Stimulated activated CD4-positive, alpha-beta T cell treated with anti-CD3 and anti-CD28 coated beads, Interleukin-4, amount 100 ng/mL, for 1 hour (primary cell): ENCODE results near the gene SP4.

ENCODE experiments used
- DNase-seq: peaks from one replicate; pipeline ENCODE4 v3.0.0-alpha.2; 2020

The SP4 gene

GRCh38 chr7:21448974-21449373 lies 21.1 kb downstream of the SP4 start:
- DNase-seq = no peak

GRCh38 chr7:21450076-21450475 lies 22.2 kb downstream of the SP4 start:
- DNase-seq = no peak

- DNase-seq = no peak
Observed at GRCh38 chr7:21450941-21451340, 23.1 kb downstream of the SP4 start.

- DNase-seq = no peak
Observed at GRCh38 chr7:21454182-21454581, 26.3 kb downstream of the SP4 start.

- no peak for DNase-seq
Observed at GRCh38 chr7:21454906-21455305, 27.0 kb downstream of the SP4 start.

GRCh38 chr7:21461282-21461681 lies 33.4 kb downstream of the SP4 start:
- no peak for DNase-seq

GRCh38 chr7:21462081-21462480 lies 34.2 kb downstream of the SP4 start:
- no peak for DNase-seq

- DNase-seq = no peak
Observed at GRCh38 chr7:21463524-21463923, 35.6 kb downstream of the SP4 start.

GRCh38 chr7:21468969-21469368 lies 41.1 kb downstream of the SP4 start:
- DNase-seq = no peak

- no peak for DNase-seq
Observed at GRCh38 chr7:21469894-21470293, 42.0 kb downstream of the SP4 start.

GRCh38 chr7:21472029-21472428 lies 44.1 kb downstream of the SP4 start:
- no peak for DNase-seq

GRCh38 chr7:21476429-21476828 lies 48.5 kb downstream of the SP4 start:
- no peak for DNase-seq

GRCh38 chr7:21480693-21481403 lies 53.0 kb downstream of the SP4 start:
- no peak for DNase-seq

- no peak for DNase-seq
Observed at GRCh38 chr7:21486511-21486910, 58.6 kb downstream of the SP4 start.

- DNase-seq = no peak
Observed at GRCh38 chr7:21495731-21496130, 67.8 kb downstream of the SP4 start.

- no peak for DNase-seq
Observed at GRCh38 chr7:21497072-21497471, 69.2 kb downstream of the SP4 start.

GRCh38 chr7:21500117-21500832 lies 72.4 kb downstream of the SP4 start:
- DNase-seq = no peak

GRCh38 chr7:21504021-21504420 lies 76.1 kb downstream of the SP4 start:
- DNase-seq = no peak

GRCh38 chr7:21507627-21508343 lies 79.9 kb downstream of the SP4 start:
- peak; percentile 5 for DNase-seq

- no peak for DNase-seq
Observed at GRCh38 chr7:21508538-21508937, 80.7 kb downstream of the SP4 start.

GRCh38 chr7:21514062-21514461 lies 86.2 kb downstream of the SP4 start:
- DNase-seq = no peak

GRCh38 chr7:21524680-21525079 lies 96.8 kb downstream of the SP4 start:
- DNase-seq = no peak

GRCh38 chr7:21526007-21526406 lies 98.1 kb downstream of the SP4 start:
- no peak for DNase-seq

- DNase-seq = no peak
Observed at GRCh38 chr7:21526448-21526847, 98.6 kb downstream of the SP4 start.
